Stimulated activated naive B cell treated with anti-CD40 and anti-IgM and Interleukin-4, amounts not matched to agents 10 μg/mL and 1 μg/mL and 100 μg/mL, for 72 hours (primary cell): ENCODE results near the gene NECTIN1.

ENCODE experiments used
- ATAC-seq, 2 donors: fragments of 150-1000 bp; cut with Tn5 transposase; replicated peaks; 2 replicates each; pipeline ENCODE4 v1.10.0; 2021; ENCODE audit warnings: moderate library complexity in 1 of 2
- DNase-seq: peaks from one replicate; pipeline ENCODE4 v3.0.0; 2021
- H3K27ac Mint-ChIP-seq: one replicate; pipeline ENCODE4 v1.8.0; 2022; ENCODE audit warnings: mild to moderate bottlenecking, mixed read lengths
- H3K27me3 Mint-ChIP-seq, 2 donors: one replicate each; pipeline ENCODE4 v1.8.0; 2022; ENCODE audit warnings: mixed read lengths in 2 of 2
- H3K36me3 Mint-ChIP-seq, 2 donors: one replicate each; pipeline ENCODE4 v1.8.0; 2022; ENCODE audit warnings: mixed read lengths in 2 of 2, mild to moderate bottlenecking in 1 of 2
- H3K4me1 Mint-ChIP-seq, 2 donors: one replicate each; pipeline ENCODE4 v1.8.0; 2022; ENCODE audit warnings: mixed read lengths in 2 of 2, mild to moderate bottlenecking in 1 of 2
- H3K4me3 Mint-ChIP-seq, 2 donors: one replicate each; pipeline ENCODE4 v1.8.0; 2022; ENCODE audit warnings: mild to moderate bottlenecking in 2 of 2, mixed read lengths in 2 of 2, moderate library complexity in 1 of 2
- H3K9me3 Mint-ChIP-seq, 2 donors: one replicate each; pipeline ENCODE4 v1.8.0; 2022; ENCODE audit warnings: mixed read lengths in 2 of 2, mild to moderate bottlenecking in 1 of 2

NECTIN1 gene

DNA sequence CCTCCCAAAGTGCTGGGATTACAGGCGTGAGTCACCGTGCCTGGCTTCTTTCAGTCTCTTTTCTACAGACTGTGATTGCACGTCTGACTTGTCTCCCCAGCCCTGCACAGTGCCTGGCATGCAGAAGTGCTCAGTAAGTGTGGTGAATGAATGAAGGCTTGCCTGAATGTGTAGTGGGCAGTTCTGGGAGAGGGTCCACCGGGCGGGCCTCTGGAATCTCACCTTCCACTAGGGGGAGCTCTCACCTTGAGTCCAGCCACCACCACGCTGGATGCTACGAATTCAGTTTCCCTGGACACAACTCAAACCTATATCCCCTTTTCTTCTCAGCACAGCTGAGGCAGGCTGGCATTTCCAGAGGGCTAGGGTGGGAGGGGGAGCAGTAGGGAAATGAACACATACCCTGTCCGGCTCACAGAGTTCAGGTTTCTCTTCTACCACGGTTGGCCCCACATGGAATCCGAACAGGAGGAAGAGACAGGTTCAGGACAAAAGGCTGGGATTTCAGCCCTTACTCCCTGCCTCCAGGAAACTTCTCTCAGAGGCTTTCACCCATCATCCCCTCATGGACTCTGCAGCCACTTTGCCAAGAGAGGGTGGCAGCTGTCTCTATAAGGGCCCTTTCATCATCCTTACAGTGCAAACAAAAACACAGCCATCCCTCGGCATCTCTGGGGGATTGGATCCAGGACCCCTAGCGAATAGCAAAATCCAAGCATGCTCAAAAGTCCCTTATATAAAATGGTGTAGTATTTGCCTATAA, 86.8 kb downstream of the NECTIN1 start:
- Mint-ChIP-seq H3K4me3 (no peak overlapping the region), H3K27me3 (peaks cover 6 to 16% of the 10 kb centered on the region in 2 donors), H3K27ac (no peak overlapping the region), H3K4me1 (no peaks in the 10 kb centered on the region), H3K36me3 (no peaks in the 10 kb centered on the region), H3K9me3 (no peaks in the 10 kb centered on the region)
- DNase-seq: no peak
- ATAC-seq: peak in 1 of 2 donors; percentile 39

DNA sequence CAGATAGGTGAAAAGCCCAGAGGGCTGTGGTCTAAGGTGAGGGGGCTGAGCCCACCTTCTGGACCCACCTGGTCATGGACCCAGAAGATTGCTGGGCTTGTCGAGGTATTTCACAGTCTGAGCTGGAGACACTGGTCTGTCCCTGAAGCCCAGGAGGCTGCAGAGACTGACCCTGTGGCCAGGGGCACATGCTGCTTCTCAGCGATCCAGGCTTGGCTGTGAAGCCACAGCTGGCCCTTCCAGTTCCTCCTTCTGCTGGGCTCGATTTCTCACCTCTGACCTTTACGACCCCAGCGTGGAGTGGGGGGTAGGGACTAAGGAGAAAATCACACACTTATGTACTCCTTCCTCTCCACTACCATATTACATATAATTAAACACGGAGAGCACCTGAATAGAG, 88.5 kb downstream of the NECTIN1 start:
- DNase-seq: no peak
- ATAC-seq: no peak

DNA sequence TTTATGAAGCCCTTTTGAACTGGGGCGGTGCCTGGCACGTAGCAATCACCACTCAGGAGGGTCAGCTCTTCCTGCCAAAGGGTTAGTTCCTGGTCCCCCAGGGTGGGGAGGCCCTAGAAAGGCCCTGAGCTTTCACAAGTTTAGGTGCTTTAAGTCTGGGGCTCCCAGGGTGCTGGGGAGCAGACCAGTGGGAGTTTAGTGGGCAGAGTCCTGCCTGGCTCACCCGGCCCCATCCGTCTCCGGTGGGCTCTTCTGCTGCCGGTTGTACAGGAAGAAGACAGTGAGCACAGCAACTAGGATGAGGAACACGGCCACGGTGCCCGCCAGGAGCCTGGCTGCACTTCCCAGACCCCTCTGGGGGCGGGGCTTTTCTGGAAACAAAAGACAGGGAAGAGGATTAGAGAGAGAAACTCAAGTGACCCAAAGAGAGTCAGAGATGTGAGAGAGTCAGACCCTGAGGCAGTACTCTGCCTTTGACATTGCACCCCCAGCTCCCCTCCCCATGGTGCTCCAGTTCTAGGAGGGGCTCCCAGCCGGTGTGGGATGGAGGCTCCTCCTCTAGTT, 89.3 kb downstream of the NECTIN1 start:
- no peaks in the 10 kb centered on the region for H3K4me1 Mint-ChIP-seq
- H3K36me3 Mint-ChIP-seq: no peaks in the 10 kb centered on the region
- no peak overlapping the region for H3K27ac Mint-ChIP-seq
- H3K4me3 Mint-ChIP-seq: no peak overlapping the region
- peaks cover 6 to 19% of the 10 kb centered on the region in 2 donors for H3K27me3 Mint-ChIP-seq
- DNase-seq (no peak), ATAC-seq (no peak)
- H3K9me3 Mint-ChIP-seq: no peaks in the 10 kb centered on the region

More for the DNA sequence above, 88.5 kb downstream of the NECTIN1 start:
- H3K4me3 Mint-ChIP-seq: no peak overlapping the region
- no peaks in the 10 kb centered on the region for H3K36me3 Mint-ChIP-seq
- no peak overlapping the region for H3K27ac Mint-ChIP-seq
- peaks cover 6 to 20% of the 10 kb centered on the region in 2 donors for H3K27me3 Mint-ChIP-seq
- H3K9me3 Mint-ChIP-seq: no peaks in the 10 kb centered on the region
- no peaks in the 10 kb centered on the region for H3K4me1 Mint-ChIP-seq

DNA sequence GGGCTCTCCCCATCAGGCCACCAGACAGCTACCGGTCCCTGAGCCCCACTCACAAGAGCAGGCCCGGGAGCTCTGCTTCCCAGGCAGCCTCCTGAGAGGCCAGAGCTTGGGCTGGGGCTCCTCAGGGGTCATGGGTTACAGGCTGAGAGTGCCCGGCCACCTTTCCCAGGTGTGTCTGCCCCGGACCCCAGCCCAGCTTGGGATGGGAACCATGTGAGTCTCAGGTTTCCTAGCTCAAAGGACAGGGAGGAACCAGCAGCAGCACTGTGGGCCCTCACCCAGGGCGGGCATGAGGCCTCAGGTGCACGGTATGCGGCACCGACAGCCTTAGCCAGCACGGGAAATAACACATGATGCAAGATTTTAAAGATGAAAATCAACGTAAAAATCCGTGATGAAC, 90.1 kb downstream of the NECTIN1 start:
- Mint-ChIP-seq H3K36me3 (no peaks in the 10 kb centered on the region), H3K27ac (no peak overlapping the region), H3K4me3 (no peak overlapping the region), H3K4me1 (no peaks in the 10 kb centered on the region), H3K27me3 (peaks cover 6 to 14% of the 10 kb centered on the region in 2 donors), H3K9me3 (no peaks in the 10 kb centered on the region)
- ATAC-seq (no peak), DNase-seq (no peak)

DNA sequence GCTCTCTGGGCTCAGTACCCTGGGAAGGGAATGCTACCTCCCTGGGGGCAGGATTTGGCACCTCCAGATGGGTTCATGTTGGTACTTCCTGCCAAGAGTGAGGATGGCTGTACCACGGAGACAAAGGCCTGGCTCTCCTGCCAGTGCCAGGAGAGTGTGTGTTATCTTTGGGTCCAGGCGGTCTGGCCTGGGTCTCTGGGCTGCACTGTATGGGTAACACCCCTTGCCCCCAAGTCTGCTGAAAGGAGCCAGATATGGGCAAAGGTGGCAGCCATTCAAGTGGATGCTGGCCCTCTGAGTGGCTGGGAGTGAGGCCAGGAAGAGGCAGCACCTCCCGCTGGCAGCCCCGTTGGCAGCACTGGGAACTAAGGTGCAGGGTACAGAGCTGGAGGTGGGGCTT, 91.5 kb downstream of the NECTIN1 start:
- DNase-seq (no peak), ATAC-seq (no peak)
- Mint-ChIP-seq H3K9me3 (no peaks in the 10 kb centered on the region), H3K27ac (no peak overlapping the region), H3K36me3 (no peaks in the 10 kb centered on the region), H3K4me1 (no peaks in the 10 kb centered on the region), H3K4me3 (no peak overlapping the region), H3K27me3 (peaks cover 6 to 14% of the 10 kb centered on the region in 2 donors)

DNA sequence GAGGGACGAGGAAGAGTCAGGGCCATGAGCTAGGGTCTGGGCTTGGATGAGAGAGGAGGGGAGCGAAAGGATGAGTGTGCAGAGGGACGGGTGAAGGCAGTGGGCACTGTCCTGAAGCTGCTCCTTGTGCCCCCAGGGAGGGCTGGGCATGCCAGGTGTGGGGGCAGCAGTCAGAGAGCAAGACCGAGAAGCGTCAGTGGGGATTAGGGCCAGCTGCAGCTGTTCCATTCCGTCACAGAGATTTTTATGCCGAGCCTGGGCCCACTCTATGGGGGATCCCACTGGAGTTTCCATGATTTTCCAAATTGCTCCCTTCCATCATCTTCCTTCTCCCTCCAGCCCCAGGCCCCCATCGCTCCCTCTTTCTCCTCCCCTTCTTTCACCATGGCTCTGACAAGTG, 93.2 kb downstream of the NECTIN1 start:
- Mint-ChIP-seq H3K36me3 (no peaks in the 10 kb centered on the region), H3K27me3 (peaks cover 6 to 14% of the 10 kb centered on the region in 2 donors), H3K9me3 (no peaks in the 10 kb centered on the region), H3K4me1 (no peaks in the 10 kb centered on the region), H3K4me3 (no peak overlapping the region), H3K27ac (no peak overlapping the region)
- ATAC-seq (no peak), DNase-seq (no peak)

DNA sequence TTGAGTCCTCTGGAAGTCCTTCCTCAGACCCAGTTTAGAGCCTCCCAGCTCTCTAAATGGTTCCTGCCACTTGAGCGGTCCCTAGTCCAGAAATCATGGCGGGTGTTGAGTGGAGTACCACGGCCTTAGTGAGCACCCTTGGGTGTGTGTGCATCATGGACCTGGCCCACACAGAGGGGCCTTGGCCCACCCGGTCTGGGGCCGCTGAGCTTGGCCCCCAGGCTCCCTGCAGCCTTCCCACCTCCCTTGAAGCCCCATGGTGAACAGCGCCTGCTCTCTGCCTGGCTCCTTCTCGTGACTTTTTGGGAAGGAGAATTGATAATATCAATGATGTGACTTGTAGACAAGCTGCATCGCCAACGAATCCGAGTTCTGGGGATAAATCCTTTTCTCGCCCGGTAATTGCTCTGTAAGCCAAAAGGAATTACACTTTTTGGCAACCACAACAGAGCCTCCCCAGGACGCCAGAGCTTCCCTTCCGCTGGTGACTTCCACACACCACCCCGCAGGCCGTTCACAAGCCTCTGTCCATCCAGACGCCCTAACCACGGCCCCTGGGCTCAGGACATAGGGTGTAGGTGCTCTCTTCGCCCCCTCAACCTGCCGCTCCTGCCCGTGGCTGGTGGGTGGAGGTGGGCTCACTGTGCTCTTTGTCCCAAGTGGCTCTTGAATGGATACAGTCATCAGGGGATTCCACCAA, 93.8 kb downstream of the NECTIN1 start:
- no peak overlapping the region for H3K27ac Mint-ChIP-seq
- peaks cover 6 to 16% of the 10 kb centered on the region in 2 donors for H3K27me3 Mint-ChIP-seq
- no peaks in the 10 kb centered on the region for H3K36me3 Mint-ChIP-seq
- DNase-seq (no peak), ATAC-seq (no peak)
- H3K4me1 Mint-ChIP-seq: no peaks in the 10 kb centered on the region
- H3K9me3 Mint-ChIP-seq: no peaks in the 10 kb centered on the region
- no peak overlapping the region for H3K4me3 Mint-ChIP-seq

DNA sequence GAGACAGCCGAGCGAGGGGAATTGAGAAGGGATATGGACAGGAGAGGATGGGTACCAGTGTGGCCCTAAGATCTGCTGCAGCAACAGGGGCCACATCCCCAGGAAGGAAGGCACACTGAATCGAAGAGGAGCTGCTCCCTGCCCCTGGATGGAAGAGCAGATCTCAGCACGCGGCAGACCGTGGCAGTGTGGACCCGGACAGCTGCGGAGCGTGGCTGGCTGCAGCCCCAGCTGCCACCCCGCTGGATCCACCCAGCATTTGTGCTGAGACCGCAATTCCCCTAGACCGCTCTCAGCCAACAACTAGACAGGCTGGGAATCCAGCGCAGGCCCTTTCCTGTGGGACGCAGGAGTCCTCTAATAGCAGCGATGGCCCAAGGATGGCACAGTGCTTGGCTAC, 94.7 kb downstream of the NECTIN1 start:
- Mint-ChIP-seq H3K4me1 (no peaks in the 10 kb centered on the region), H3K36me3 (no peaks in the 10 kb centered on the region), H3K27ac (no peak overlapping the region), H3K9me3 (no peaks in the 10 kb centered on the region), H3K27me3 (peaks cover under 1 to 15% of the 10 kb centered on the region in 2 donors), H3K4me3 (no peak overlapping the region)
- ATAC-seq (no peak), DNase-seq (no peak)

DNA sequence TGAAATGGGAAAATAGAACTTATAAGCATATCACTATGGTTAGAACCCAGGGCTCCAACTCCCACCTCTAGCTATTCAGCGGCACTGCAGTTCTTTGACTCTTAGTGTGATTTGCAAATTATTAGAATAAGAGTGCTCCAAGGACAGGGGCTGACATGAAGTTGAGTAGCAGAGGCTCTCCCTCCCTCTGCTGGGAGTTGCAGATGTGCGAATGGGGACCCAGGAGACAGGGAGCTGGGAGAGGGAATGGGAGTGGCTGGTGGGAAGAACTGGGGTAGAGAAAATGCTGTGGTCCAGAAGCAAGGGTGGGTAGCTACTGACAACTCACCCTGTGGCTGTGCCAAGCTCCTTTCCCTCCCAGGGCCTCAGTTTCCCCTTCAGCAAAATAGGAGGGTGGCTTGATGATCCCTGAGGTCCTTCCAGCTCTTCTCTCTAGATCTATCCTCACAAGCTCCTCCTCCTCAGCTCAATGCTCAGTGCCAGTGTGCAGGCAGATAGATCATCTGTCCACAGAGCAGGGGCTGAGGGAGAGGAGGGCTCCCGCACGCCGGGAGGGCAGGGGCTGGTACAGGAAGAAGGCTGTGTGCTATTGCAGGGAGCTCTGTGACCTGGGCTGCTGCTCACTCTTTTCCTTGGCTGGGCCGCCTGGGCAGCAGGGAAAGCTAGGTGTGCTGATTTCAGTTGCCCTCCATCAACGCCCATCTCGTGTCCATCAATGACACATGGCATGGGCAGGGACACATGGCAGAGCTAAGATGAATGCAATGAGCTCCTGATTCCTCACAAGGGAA, 99.0 kb downstream of the NECTIN1 start:
- no peak overlapping the region for H3K27ac Mint-ChIP-seq
- H3K9me3 Mint-ChIP-seq: no peaks in the 10 kb centered on the region
- DNase-seq: no peak
- no peak overlapping the region for H3K4me3 Mint-ChIP-seq
- peaks cover 21 to 32% of the 10 kb centered on the region in 2 donors for H3K27me3 Mint-ChIP-seq
- H3K4me1 Mint-ChIP-seq: peaks cover 2 to 5% of the 10 kb centered on the region in 2 donors
- no peaks in the 10 kb centered on the region for H3K36me3 Mint-ChIP-seq
- ATAC-seq: no peak

DNA sequence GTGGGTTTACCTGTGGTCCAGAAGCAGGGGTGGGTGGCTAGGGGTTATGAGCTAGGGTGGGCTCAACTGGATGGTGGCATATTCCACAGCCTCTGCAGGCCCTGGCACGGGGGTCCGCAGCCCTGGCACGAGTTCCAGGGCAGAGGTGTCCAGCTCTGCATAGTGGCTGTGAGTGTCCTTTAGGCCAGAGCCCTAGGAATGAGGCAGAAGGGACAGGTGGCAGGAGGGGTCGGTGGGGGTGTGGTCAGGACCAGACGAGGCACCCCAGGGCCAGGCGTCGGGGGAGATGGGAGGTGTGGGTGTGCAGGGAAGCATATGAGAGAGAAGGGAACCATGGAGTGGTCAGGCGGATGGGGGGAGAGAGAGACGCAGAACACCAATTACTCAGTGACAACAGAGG, 99.9 kb downstream of the NECTIN1 start:
- peaks cover 21 to 32% of the 10 kb centered on the region in 2 donors for H3K27me3 Mint-ChIP-seq
- no peak overlapping the region for H3K27ac Mint-ChIP-seq

DNA sequence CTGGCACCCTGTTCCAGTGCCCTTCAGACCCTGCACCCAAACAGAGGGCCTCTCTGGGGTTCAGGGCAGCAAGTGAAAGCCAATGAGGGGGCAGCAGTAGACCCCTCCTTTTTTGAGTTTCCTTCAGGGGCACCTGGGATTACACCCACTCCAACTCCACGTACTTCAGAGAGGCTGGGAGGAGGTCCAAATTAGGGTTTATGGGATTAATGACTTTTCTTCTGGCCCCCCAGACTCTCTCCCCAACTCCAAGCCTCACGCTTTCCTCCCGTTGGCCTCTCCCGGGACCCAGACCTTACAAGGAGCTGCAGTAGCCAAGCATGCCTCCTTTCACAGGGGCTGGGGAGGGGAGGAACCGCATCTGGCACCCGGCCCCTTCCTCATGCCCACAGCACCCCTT, 101.7 kb downstream of the NECTIN1 start:
- Mint-ChIP-seq H3K27me3 (peaks cover 28 to 42% of the 10 kb centered on the region in 2 donors), H3K36me3 (no peaks in the 10 kb centered on the region), H3K4me3 (no peak overlapping the region), H3K4me1 (peaks cover 2 to 5% of the 10 kb centered on the region in 2 donors), H3K27ac (no peak overlapping the region), H3K9me3 (no peaks in the 10 kb centered on the region)
- ATAC-seq: no peak
- DNase-seq: no peak

More for the DNA sequence above, 99.9 kb downstream of the NECTIN1 start:
- ATAC-seq: no peak
- Mint-ChIP-seq H3K4me3 (no peak overlapping the region), H3K9me3 (no peaks in the 10 kb centered on the region), H3K4me1 (peaks cover 2 to 5% of the 10 kb centered on the region in 2 donors), H3K36me3 (no peaks in the 10 kb centered on the region)
- no peak for DNase-seq

DNA sequence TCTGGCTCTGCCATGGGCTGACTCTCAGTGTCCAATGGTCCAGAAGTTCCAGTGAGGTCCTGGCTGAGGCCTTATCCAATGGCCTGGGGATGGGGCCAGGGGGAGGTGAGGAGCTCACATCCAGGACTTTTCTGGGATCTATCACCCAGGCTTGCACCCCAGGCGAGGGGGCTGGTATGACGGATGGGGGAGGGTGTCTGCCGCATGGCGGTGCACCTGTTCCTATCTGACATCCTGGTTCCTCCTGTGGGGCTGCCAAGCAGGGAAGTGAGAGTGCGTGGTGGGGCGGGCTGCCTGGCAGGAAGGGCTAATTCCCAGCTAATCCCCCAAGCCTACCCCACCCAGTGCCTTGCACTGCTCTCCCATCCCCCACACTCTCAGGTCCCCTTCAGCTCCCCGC, 102.1 kb downstream of the NECTIN1 start:
- no peak overlapping the region for H3K27ac Mint-ChIP-seq
- H3K4me1 Mint-ChIP-seq: peaks cover 2 to 5% of the 10 kb centered on the region in 2 donors
- DNase-seq (no peak), ATAC-seq (no peak)
- no peak overlapping the region for H3K4me3 Mint-ChIP-seq
- H3K36me3 Mint-ChIP-seq: no peaks in the 10 kb centered on the region
- peaks cover 28 to 42% of the 10 kb centered on the region in 2 donors for H3K27me3 Mint-ChIP-seq
- H3K9me3 Mint-ChIP-seq: no peaks in the 10 kb centered on the region

DNA sequence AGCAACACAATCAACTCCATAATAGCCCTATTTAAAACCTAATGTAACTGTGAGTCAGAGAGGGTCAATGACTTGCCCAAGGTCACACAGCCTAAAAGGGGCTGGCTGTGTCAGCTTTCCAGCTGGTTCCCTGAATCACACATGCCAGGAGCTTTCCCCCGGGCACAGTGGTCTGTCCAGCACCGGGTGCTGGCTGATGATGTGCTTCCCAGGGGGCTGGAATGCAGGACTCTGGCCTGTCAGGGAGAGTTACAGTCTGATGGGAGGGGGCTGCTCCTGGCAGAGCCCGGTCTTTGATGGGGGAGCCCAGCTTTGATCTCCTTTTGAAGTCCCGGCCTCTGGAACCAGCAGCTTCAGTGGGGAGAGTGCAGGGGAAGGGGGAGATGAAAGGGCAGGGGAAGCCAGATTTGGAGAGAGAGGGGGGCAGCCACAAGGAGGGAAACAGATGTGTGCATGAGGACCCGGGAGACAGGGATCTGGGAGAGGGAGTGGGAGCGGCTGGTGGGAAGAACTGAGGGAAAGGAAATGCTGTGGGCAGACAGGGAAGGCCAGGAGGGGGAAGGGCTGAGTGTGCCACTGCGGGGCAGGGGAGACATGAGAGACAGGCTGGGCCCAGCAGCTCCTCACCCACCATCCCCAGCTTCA, 102.7 kb downstream of the NECTIN1 start:
- peaks cover 2 to 5% of the 10 kb centered on the region in 2 donors for H3K4me1 Mint-ChIP-seq
- H3K36me3 Mint-ChIP-seq: no peaks in the 10 kb centered on the region
- DNase-seq: no peak
- H3K4me3 Mint-ChIP-seq: no peak overlapping the region
- peaks cover 28 to 42% of the 10 kb centered on the region in 2 donors for H3K27me3 Mint-ChIP-seq
- no peak overlapping the region for H3K27ac Mint-ChIP-seq
- no peaks in the 10 kb centered on the region for H3K9me3 Mint-ChIP-seq
- ATAC-seq: no peak
